ENCODE data around the gene RBMS1.

GRCh38 chr2:160469621-160470204, 23.9 kb downstream of the RBMS1 start:
- TF ChIP-seq TAF1 (conservative IDR thresholded peaks at IDR 0.05) (no peak), FOXA1 (IDR thresholded peaks at IDR 0.05) (no peak), JUND (IDR thresholded peaks at IDR 0.05) (no peak), EGR1 (IDR thresholded peaks at IDR 0.05; ENCODE audit: low read depth in 2 of 2) (no peak), RAD21 (IDR thresholded peaks at IDR 0.05) (no peak), FOXA2 (IDR thresholded peaks at IDR 0.05) (no peak)
- TF ChIP-seq, protein P1, sequence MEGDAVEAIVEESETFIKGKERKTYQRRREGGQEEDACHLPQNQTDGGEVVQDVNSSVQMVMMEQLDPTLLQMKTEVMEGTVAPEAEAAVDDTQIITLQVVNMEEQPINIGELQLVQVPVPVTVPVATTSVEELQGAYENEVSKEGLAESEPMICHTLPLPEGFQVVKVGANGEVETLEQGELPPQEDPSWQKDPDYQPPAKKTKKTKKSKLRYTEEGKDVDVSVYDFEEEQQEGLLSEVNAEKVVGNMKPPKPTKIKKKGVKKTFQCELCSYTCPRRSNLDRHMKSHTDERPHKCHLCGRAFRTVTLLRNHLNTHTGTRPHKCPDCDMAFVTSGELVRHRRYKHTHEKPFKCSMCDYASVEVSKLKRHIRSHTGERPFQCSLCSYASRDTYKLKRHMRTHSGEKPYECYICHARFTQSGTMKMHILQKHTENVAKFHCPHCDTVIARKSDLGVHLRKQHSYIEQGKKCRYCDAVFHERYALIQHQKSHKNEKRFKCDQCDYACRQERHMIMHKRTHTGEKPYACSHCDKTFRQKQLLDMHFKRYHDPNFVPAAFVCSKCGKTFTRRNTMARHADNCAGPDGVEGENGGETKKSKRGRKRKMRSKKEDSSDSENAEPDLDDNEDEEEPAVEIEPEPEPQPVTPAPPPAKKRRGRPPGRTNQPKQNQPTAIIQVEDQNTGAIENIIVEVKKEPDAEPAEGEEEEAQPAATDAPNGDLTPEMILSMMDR (IDR thresholded peaks at IDR 0.05; ENCODE audit: low read depth, low read length, missing input control), result no peak
- TF ChIP-seq, protein P2, sequence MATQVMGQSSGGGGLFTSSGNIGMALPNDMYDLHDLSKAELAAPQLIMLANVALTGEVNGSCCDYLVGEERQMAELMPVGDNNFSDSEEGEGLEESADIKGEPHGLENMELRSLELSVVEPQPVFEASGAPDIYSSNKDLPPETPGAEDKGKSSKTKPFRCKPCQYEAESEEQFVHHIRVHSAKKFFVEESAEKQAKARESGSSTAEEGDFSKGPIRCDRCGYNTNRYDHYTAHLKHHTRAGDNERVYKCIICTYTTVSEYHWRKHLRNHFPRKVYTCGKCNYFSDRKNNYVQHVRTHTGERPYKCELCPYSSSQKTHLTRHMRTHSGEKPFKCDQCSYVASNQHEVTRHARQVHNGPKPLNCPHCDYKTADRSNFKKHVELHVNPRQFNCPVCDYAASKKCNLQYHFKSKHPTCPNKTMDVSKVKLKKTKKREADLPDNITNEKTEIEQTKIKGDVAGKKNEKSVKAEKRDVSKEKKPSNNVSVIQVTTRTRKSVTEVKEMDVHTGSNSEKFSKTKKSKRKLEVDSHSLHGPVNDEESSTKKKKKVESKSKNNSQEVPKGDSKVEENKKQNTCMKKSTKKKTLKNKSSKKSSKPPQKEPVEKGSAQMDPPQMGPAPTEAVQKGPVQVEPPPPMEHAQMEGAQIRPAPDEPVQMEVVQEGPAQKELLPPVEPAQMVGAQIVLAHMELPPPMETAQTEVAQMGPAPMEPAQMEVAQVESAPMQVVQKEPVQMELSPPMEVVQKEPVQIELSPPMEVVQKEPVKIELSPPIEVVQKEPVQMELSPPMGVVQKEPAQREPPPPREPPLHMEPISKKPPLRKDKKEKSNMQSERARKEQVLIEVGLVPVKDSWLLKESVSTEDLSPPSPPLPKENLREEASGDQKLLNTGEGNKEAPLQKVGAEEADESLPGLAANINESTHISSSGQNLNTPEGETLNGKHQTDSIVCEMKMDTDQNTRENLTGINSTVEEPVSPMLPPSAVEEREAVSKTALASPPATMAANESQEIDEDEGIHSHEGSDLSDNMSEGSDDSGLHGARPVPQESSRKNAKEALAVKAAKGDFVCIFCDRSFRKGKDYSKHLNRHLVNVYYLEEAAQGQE (IDR thresholded peaks at IDR 0.05), result no peak
- TF ChIP-seq, protein P3, sequence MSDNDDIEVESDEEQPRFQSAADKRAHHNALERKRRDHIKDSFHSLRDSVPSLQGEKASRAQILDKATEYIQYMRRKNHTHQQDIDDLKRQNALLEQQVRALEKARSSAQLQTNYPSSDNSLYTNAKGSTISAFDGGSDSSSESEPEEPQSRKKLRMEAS (IDR thresholded peaks at IDR 0.05), result no peak
- TF ChIP-seq, protein P4, sequence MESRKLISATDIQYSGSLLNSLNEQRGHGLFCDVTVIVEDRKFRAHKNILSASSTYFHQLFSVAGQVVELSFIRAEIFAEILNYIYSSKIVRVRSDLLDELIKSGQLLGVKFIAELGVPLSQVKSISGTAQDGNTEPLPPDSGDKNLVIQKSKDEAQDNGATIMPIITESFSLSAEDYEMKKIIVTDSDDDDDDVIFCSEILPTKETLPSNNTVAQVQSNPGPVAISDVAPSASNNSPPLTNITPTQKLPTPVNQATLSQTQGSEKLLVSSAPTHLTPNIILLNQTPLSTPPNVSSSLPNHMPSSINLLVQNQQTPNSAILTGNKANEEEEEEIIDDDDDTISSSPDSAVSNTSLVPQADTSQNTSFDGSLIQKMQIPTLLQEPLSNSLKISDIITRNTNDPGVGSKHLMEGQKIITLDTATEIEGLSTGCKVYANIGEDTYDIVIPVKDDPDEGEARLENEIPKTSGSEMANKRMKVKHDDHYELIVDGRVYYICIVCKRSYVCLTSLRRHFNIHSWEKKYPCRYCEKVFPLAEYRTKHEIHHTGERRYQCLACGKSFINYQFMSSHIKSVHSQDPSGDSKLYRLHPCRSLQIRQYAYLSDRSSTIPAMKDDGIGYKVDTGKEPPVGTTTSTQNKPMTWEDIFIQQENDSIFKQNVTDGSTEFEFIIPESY (IDR thresholded peaks at IDR 0.05), result no peak
